NOMO-1 (cell line): ENCODE data around the gene P4HTM.

ENCODE experiments used
- DNase-seq, 2 experiments: peaks; one replicate each; lab custom pipeline; 2025; ENCODE audit not compliant: unreplicated experiment in 2 of 2; lab: John Stamatoyannopoulos, UW

P4HTM gene, protein sequence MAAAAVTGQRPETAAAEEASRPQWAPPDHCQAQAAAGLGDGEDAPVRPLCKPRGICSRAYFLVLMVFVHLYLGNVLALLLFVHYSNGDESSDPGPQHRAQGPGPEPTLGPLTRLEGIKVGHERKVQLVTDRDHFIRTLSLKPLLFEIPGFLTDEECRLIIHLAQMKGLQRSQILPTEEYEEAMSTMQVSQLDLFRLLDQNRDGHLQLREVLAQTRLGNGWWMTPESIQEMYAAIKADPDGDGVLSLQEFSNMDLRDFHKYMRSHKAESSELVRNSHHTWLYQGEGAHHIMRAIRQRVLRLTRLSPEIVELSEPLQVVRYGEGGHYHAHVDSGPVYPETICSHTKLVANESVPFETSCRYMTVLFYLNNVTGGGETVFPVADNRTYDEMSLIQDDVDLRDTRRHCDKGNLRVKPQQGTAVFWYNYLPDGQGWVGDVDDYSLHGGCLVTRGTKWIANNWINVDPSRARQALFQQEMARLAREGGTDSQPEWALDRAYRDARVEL

GRCh38 chr3:48989796-48990635 lies at the start of gene P4HTM:
TSS of gene P4HTM (plus strand) at chr3:48990241. CDS start at chr3:48990257, 16 bp downstream.
- DNase-seq = peak; percentile 71 to 86

DNA sequence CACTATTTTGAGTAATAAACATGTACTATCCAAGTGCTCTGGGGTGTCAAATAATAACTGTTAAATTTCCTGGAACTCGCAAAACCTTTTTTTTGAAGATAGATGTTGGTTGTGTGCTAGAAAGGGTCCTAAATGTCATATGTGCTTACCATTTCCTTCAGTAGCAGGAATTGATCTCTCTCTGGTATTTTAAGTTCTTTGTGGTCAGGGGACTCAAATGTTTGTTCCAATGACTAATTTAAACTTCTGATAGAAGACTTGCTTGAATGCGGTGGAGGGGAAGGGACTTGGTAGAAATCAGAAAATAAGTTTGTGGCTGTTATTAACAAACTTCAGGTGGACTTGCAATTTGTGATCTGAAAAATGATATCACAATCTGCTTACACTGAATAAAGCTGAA lies 44.6 kb upstream of the P4HTM start:
- no peak for DNase-seq

DNA sequence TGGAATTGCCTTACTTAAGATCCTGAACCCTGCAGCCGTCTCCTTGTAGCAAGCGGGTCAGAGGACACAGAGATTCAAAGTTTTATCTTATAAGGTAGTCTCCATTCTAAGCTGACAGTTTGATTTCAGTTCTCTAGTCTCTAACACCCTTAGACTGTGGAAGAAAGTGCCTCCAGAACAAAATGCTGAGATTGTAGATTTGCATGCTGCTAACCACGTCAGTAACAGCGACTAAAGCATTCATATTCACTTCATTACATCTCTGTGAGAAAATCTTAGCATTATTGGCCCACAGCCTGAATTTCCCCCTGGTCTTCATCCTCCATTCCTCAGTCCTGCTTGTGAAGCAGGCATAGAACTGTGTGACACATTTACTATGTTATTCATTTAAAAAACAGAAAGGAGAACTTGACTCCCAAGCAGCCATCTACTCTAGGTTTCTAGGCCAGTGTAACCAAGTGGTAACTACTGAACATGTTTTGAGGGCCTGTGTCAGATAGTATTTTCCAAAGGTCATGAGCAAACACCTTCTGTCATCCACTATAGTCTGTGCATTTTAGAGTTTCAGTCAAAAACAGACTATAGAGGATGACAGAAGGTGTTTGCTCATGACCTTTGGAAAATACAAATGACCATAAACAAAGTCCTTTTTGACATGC lies 44.0 kb upstream of the P4HTM start:
- DNase-seq = no peak

GRCh38 chr3:48949376-48949717 lies 40.7 kb upstream of the P4HTM start:
- no peak for DNase-seq

DNA sequence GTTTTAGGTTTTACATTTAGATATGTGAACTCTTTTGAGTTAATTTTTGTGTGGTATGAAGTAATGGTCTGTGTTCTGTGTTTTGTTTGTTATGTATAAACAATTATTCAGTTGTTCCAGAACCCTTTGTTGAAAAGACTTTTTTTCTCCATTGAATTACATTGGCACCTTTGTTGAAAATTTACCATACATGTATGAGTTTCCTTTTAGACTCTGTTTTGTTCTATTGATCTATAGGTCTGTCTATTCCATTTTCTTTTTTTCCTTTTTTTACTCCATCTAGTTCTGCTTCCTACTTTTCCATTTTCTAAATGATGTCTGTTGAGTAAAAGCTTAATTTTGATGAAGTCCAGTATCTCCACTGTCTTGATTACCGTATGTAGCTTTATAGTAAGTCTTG lies 40.0 kb upstream of the P4HTM start:
- no peak for DNase-seq

GRCh38 chr3:48951764-48952163 lies 38.3 kb upstream of the P4HTM start:
- DNase-seq = peak in 1 of 2 experiments; percentile 15

- no peak for DNase-seq
Measured at GRCh38 chr3:48952510-48953118, 37.4 kb upstream of the P4HTM start.

GRCh38 chr3:48957006-48957705 lies 32.9 kb upstream of the P4HTM start:
- no peak for DNase-seq

- peak; percentile 2 to 10 for DNase-seq
Measured at GRCh38 chr3:48960841-48961413, 29.1 kb upstream of the P4HTM start.

- DNase-seq = no peak
Measured at GRCh38 chr3:48962340-48962739, 27.7 kb upstream of the P4HTM start.

DNA sequence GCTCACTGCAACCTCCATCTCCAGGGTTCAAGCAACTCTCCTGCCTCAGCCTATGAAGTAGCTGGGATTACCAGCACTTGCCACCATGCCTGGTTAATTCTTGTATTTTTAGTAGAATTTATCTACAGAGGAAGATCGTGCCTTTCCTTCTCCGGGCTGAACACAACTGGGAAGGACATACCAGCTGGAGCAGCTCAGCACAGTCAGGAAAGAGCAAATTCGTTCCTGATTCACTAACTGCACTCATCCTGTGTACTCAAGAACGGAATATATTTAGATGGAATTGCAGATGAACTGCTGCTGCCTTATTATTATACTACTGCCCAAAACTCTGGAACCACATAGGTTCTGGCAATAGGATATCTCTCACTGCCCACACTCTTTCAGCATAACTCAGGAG lies 27.1 kb upstream of the P4HTM start:
- DNase-seq = no peak

GRCh38 chr3:48963591-48963990 lies 26.4 kb upstream of the P4HTM start:
- no peak for DNase-seq

DNA sequence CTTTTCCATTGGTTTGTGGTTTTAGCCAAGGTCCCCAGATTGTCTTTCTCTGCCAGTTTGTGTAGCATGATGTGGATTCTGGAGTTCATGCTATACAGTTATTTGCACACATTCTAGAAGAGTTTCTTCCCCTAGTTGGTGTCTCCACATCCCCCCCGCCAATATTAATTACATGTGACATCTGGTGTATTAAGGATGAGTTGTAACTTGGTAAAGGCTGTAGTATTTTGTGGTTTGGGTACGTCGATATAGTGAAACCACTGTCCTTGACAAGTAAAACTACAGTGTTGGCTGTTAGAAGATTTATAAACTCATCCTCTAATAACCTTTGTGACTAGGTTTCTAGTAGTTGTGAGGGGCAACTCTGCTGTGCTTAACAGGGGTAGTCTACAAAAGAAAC lies 23.7 kb upstream of the P4HTM start:
- no peak for DNase-seq

- DNase-seq = no peak
Measured at GRCh38 chr3:48966876-48967361, 23.1 kb upstream of the P4HTM start.

- no peak for DNase-seq
Measured at GRCh38 chr3:48970586-48970985, 19.5 kb upstream of the P4HTM start.

- no peak for DNase-seq
Measured at GRCh38 chr3:48974076-48974864, 15.8 kb upstream of the P4HTM start.

GRCh38 chr3:48979451-48979850 lies 10.6 kb upstream of the P4HTM start:
- no peak for DNase-seq

- no peak for DNase-seq
Measured at GRCh38 chr3:48980295-48980694, 9.7 kb upstream of the P4HTM start.

DNA sequence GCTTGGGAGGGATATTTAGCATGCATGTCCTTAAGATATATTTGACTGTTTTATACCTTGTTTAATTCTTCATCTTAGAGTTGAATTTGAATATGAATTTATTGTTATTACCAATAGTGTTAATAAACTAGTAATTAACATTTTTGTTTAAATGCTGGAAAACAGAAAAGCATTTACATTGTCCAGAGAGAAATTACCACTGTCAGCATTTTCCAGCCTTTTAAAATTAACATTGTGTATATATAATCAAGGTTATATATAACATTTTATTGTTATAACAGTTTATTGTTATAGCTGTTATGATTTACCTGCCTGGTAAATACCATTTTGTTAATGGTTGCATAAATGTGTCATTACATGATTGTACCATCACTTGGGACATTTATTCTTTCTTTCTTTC lies 8.0 kb upstream of the P4HTM start:
- no peak for DNase-seq
